ENCODE data around the gene CXCR2.

CXCR2 gene

GRCh38 chr2:218129458-218130135 is 3.8 kb downstream of the CXCR2 start:
- no peak for DNase-seq
- 97% methylated on average over 3 of the region's 6 CpGs for WGBS (ENCODE audit: insufficient coverage)
- Histone ChIP-seq H3K9me3 (ENCODE audit: control extremely low read depth in 1 of 5, control insufficient read depth in 4 of 5, insufficient read depth in 2 of 5, low read depth in 1 of 5, low read length in 4 of 5) (no peaks in the 10 kb centered on the region), H3K4me1 (ENCODE audit: control extremely low read depth in 1 of 4, control insufficient read depth in 4 of 4, insufficient read depth in 4 of 4, low read length in 3 of 4) (peaks cover 4 to 17% (median 12%) of the 10 kb centered on the region in 4 experiments), H3K27me3 (replicated peaks in 2 of 5; ENCODE audit: control insufficient read depth in 4 of 5, insufficient read depth in 5 of 5, low read length in 4 of 5) (no peaks in the 10 kb centered on the region), H3K27ac (ENCODE audit: insufficient read depth in 1 of 2, low read depth in 1 of 2, low read length in 2 of 2, poor library complexity in 1 of 2, severe bottlenecking in 2 of 2) (no peak overlapping the region), H3K36me3 (ENCODE audit: control insufficient read depth in 4 of 4, insufficient read depth in 4 of 4, low read length in 3 of 4) (no peaks in the 10 kb centered on the region), H3K4me3 (ENCODE audit: control insufficient read depth in 1 of 7, extremely low read depth in 1 of 7, insufficient read depth in 4 of 7, low read depth in 2 of 7, low read length in 6 of 7) (no peak overlapping the region)
- ChIA-PET POLR2A (no interaction called here), CTCF (interaction anchor here (0.9 to 1.4 kb wide), 4 partner anchors 8 to 28 kb away, joined by 3 to 4 read pairs (median 3); no protein-coding TSS in a partner anchor)

GRCh38 chr2:218130377-218130776 is 4.5 kb downstream of the CXCR2 start:
- no peak overlapping the region for H3K27ac ChIP-seq (ENCODE audit: insufficient read depth in 1 of 2, low read depth in 1 of 2, low read length in 2 of 2, poor library complexity in 1 of 2, severe bottlenecking in 2 of 2)
- POLR2A ChIA-PET, result no interaction called here
- H3K4me3 ChIP-seq (ENCODE audit: control insufficient read depth in 1 of 7, extremely low read depth in 1 of 7, insufficient read depth in 4 of 7, low read depth in 2 of 7, low read length in 6 of 7), result no peak overlapping the region

GRCh38 chr2:218130822-218131221 is 5.0 kb downstream of the CXCR2 start:
- no peak overlapping the region for H3K27ac ChIP-seq (ENCODE audit: insufficient read depth in 1 of 2, low read depth in 1 of 2, low read length in 2 of 2, poor library complexity in 1 of 2, severe bottlenecking in 2 of 2)
- H3K4me3 ChIP-seq (ENCODE audit: control insufficient read depth in 1 of 7, extremely low read depth in 1 of 7, insufficient read depth in 4 of 7, low read depth in 2 of 7, low read length in 6 of 7), result no peak overlapping the region
- CTCF ChIA-PET, result interaction anchor here (0.6 to 1.4 kb wide), 4 partner anchors 9 to 159 kb away, joined by 3 to 4 read pairs (median 3); no protein-coding TSS in a partner anchor
- H3K27me3 ChIP-seq (replicated peaks in 2 of 5; ENCODE audit: control insufficient read depth in 4 of 5, insufficient read depth in 5 of 5, low read length in 4 of 5), result no peaks in the 10 kb centered on the region
- DNase-seq, result no peak
- H3K4me1 ChIP-seq (ENCODE audit: control extremely low read depth in 1 of 4, control insufficient read depth in 4 of 4, insufficient read depth in 4 of 4, low read length in 3 of 4), result peaks cover 1 to 4% (median 3%) of the 10 kb centered on the region in 4 experiments
- H3K36me3 ChIP-seq (ENCODE audit: control insufficient read depth in 4 of 4, insufficient read depth in 4 of 4, low read length in 3 of 4), result no peaks in the 10 kb centered on the region
- H3K9me3 ChIP-seq (ENCODE audit: control extremely low read depth in 1 of 5, control insufficient read depth in 4 of 5, insufficient read depth in 2 of 5, low read depth in 1 of 5, low read length in 4 of 5), result no peaks in the 10 kb centered on the region
- POLR2A ChIA-PET, result no interaction called here

More at GRCh38 chr2:218130377-218130776, 4.5 kb downstream of the CXCR2 start:
- Histone ChIP-seq H3K36me3 (ENCODE audit: control insufficient read depth in 4 of 4, insufficient read depth in 4 of 4, low read length in 3 of 4) (no peaks in the 10 kb centered on the region), H3K9me3 (ENCODE audit: control extremely low read depth in 1 of 5, control insufficient read depth in 4 of 5, insufficient read depth in 2 of 5, low read depth in 1 of 5, low read length in 4 of 5) (no peaks in the 10 kb centered on the region), H3K27me3 (replicated peaks in 2 of 5; ENCODE audit: control insufficient read depth in 4 of 5, insufficient read depth in 5 of 5, low read length in 4 of 5) (no peaks in the 10 kb centered on the region), H3K4me1 (ENCODE audit: control extremely low read depth in 1 of 4, control insufficient read depth in 4 of 4, insufficient read depth in 4 of 4, low read length in 3 of 4) (peaks cover 2 to 9% (median 7%) of the 10 kb centered on the region in 4 experiments)
- WGBS (ENCODE audit: insufficient coverage), result 100% methylated on average over 1 of the region's 2 CpGs
- CTCF ChIA-PET, result interaction anchor here (0.6 to 1.4 kb wide), 5 partner anchors 9 to 160 kb away, joined by 3 to 4 read pairs (median 3); no protein-coding TSS in a partner anchor
- DNase-seq, result no peak

- no peaks in the 10 kb centered on the region for H3K36me3 ChIP-seq (ENCODE audit: control insufficient read depth in 4 of 4, insufficient read depth in 4 of 4, low read length in 3 of 4)
- peak overlapping the region in 2 of 7 experiments; percentile 0 to 26 for H3K4me3 ChIP-seq (ENCODE audit: control insufficient read depth in 1 of 7, extremely low read depth in 1 of 7, insufficient read depth in 4 of 7, low read depth in 2 of 7, low read length in 6 of 7)
- peak in 2 of 3 donors; percentile 37 to 40 for DNase-seq
- H3K4me1 ChIP-seq (ENCODE audit: control extremely low read depth in 1 of 4, control insufficient read depth in 4 of 4, insufficient read depth in 4 of 4, low read length in 3 of 4), result peaks cover 8 to 12% (median 10%) of the 10 kb centered on the region in 4 experiments
- POLR2A ChIA-PET, result no interaction called here
- CTCF ChIA-PET, result no interaction called here
- no peaks in the 10 kb centered on the region for H3K27me3 ChIP-seq (replicated peaks in 2 of 5; ENCODE audit: control insufficient read depth in 4 of 5, insufficient read depth in 5 of 5, low read length in 4 of 5)
- no peak overlapping the region for H3K27ac ChIP-seq (ENCODE audit: insufficient read depth in 1 of 2, low read depth in 1 of 2, low read length in 2 of 2, poor library complexity in 1 of 2, severe bottlenecking in 2 of 2)
- H3K9me3 ChIP-seq (ENCODE audit: control extremely low read depth in 1 of 5, control insufficient read depth in 4 of 5, insufficient read depth in 2 of 5, low read depth in 1 of 5, low read length in 4 of 5), result no peaks in the 10 kb centered on the region
- 0% methylated on average over 3 of the region's 3 CpGs for WGBS (ENCODE audit: insufficient coverage)
Measured at GRCh38 chr2:218137514-218137913, 11.7 kb downstream of the CXCR2 start.

GRCh38 chr2:218138047-218138446 is 12.2 kb downstream of the CXCR2 start:
- no peak for DNase-seq
- H3K36me3 ChIP-seq (ENCODE audit: control insufficient read depth in 4 of 4, insufficient read depth in 4 of 4, low read length in 3 of 4), result no peaks in the 10 kb centered on the region
- H3K4me1 ChIP-seq (ENCODE audit: control extremely low read depth in 1 of 4, control insufficient read depth in 4 of 4, insufficient read depth in 4 of 4, low read length in 3 of 4), result peaks cover 8 to 12% (median 10%) of the 10 kb centered on the region in 4 experiments
- ChIA-PET CTCF (no interaction called here), POLR2A (no interaction called here)
- peak overlapping the region in 1 of 7 experiments; percentile 4 for H3K4me3 ChIP-seq (ENCODE audit: control insufficient read depth in 1 of 7, extremely low read depth in 1 of 7, insufficient read depth in 4 of 7, low read depth in 2 of 7, low read length in 6 of 7)
- WGBS (ENCODE audit: insufficient coverage), result 59% methylated on average over 4 of the region's 4 CpGs
- no peaks in the 10 kb centered on the region for H3K9me3 ChIP-seq (ENCODE audit: control extremely low read depth in 1 of 5, control insufficient read depth in 4 of 5, insufficient read depth in 2 of 5, low read depth in 1 of 5, low read length in 4 of 5)
- H3K27ac ChIP-seq (ENCODE audit: insufficient read depth in 1 of 2, low read depth in 1 of 2, low read length in 2 of 2, poor library complexity in 1 of 2, severe bottlenecking in 2 of 2), result no peak overlapping the region
- no peaks in the 10 kb centered on the region for H3K27me3 ChIP-seq (replicated peaks in 2 of 5; ENCODE audit: control insufficient read depth in 4 of 5, insufficient read depth in 5 of 5, low read length in 4 of 5)

GRCh38 chr2:218145124-218145523 is 19.3 kb downstream of the CXCR2 start:
- 50% methylated on average over 2 of the region's 3 CpGs for WGBS (ENCODE audit: insufficient coverage)
- peaks cover 0 to 13% (median 2%) of the 10 kb centered on the region in 5 experiments for H3K9me3 ChIP-seq (ENCODE audit: control extremely low read depth in 1 of 5, control insufficient read depth in 4 of 5, insufficient read depth in 2 of 5, low read depth in 1 of 5, low read length in 4 of 5)
- no peak overlapping the region for H3K27ac ChIP-seq (ENCODE audit: insufficient read depth in 1 of 2, low read depth in 1 of 2, low read length in 2 of 2, poor library complexity in 1 of 2, severe bottlenecking in 2 of 2)
- POLR2A ChIA-PET, result no interaction called here
- H3K4me3 ChIP-seq (ENCODE audit: control insufficient read depth in 1 of 7, extremely low read depth in 1 of 7, insufficient read depth in 4 of 7, low read depth in 2 of 7, low read length in 6 of 7), result no peak overlapping the region
- no peaks in the 10 kb centered on the region for H3K27me3 ChIP-seq (replicated peaks in 2 of 5; ENCODE audit: control insufficient read depth in 4 of 5, insufficient read depth in 5 of 5, low read length in 4 of 5)
- H3K36me3 ChIP-seq (ENCODE audit: control insufficient read depth in 4 of 4, insufficient read depth in 4 of 4, low read length in 3 of 4), result no peaks in the 10 kb centered on the region
- H3K4me1 ChIP-seq (ENCODE audit: control extremely low read depth in 1 of 4, control insufficient read depth in 4 of 4, insufficient read depth in 4 of 4, low read length in 3 of 4), result peaks cover 0 to 2% (median 0%) of the 10 kb centered on the region in 4 experiments
- DNase-seq, result no peak
- CTCF ChIA-PET, result no interaction called here

- H3K9me3 ChIP-seq (ENCODE audit: control extremely low read depth in 1 of 5, control insufficient read depth in 4 of 5, insufficient read depth in 2 of 5, low read depth in 1 of 5, low read length in 4 of 5), result peaks cover 0 to 13% (median 2%) of the 10 kb centered on the region in 5 experiments
- no peak for DNase-seq
- ChIA-PET CTCF (interaction anchor here (0.6 to 2.0 kb wide), 2 partner anchors 20 to 25 kb away, joined by 3 to 5 read pairs; partner anchors contain the start of gene CXCR1), POLR2A (no interaction called here)
- H3K4me3 ChIP-seq (ENCODE audit: control insufficient read depth in 1 of 7, extremely low read depth in 1 of 7, insufficient read depth in 4 of 7, low read depth in 2 of 7, low read length in 6 of 7), result no peak overlapping the region
- H3K4me1 ChIP-seq (ENCODE audit: control extremely low read depth in 1 of 4, control insufficient read depth in 4 of 4, insufficient read depth in 4 of 4, low read length in 3 of 4), result peaks cover 0 to 3% (median 0%) of the 10 kb centered on the region in 4 experiments
- H3K27ac ChIP-seq (ENCODE audit: insufficient read depth in 1 of 2, low read depth in 1 of 2, low read length in 2 of 2, poor library complexity in 1 of 2, severe bottlenecking in 2 of 2), result no peak overlapping the region
- H3K27me3 ChIP-seq (replicated peaks in 2 of 5; ENCODE audit: control insufficient read depth in 4 of 5, insufficient read depth in 5 of 5, low read length in 4 of 5), result no peaks in the 10 kb centered on the region
- H3K36me3 ChIP-seq (ENCODE audit: control insufficient read depth in 4 of 4, insufficient read depth in 4 of 4, low read length in 3 of 4), result no peaks in the 10 kb centered on the region
Measured at GRCh38 chr2:218146056-218146455, 20.2 kb downstream of the CXCR2 start.

Measured in common myeloid progenitor, CD34-positive (primary cell).